COLO668 (cell line): ENCODE measurements around the gene CALN1.
"Not testable (repeated sequence)": the region's sequence is repeated elsewhere in the genome, so short reads cannot be mapped to it uniquely, and the experiment has no call there.

Source experiments
- DNase-seq: peaks from one replicate; lab custom pipeline; 2025; ENCODE audit not compliant: unreplicated experiment; lab: John Stamatoyannopoulos, UW

The CALN1 gene

DNA sequence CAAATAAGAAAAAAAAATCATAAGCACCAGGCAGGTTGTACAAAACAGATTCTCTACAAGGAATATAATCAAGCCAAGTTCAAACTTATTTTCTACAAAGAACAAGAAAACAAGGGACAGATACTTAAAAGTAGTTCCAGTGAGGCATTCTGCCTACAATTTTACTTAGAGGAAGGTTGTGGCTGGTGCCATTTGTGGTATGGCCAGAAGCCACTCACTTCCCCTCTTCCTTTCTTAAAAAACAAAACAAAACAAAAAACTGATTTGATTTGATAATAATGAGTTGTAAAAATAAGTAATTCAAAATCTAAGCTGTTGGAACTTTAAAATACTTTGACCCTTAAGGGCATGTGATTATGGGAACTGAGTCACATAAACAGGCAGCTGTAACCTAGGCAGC, 420.6 kb downstream of the CALN1 start:
- no peak for DNase-seq

DNA sequence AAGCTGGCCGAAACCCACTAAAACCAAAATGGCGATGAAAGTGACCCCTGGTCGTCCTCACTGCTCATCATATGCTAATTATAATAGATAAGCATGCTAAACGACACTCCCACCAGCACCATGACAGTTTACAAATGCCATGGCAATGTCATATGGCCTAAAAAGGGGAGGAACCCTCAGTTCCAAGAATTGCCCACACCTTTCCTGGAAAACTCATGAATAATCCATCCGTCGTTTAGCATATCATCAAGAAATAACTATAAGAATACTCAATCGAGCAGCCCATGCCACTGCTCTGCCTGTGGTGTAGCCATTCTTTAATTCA, 422.0 kb downstream of the CALN1 start:
- DNase-seq: no peak

DNA sequence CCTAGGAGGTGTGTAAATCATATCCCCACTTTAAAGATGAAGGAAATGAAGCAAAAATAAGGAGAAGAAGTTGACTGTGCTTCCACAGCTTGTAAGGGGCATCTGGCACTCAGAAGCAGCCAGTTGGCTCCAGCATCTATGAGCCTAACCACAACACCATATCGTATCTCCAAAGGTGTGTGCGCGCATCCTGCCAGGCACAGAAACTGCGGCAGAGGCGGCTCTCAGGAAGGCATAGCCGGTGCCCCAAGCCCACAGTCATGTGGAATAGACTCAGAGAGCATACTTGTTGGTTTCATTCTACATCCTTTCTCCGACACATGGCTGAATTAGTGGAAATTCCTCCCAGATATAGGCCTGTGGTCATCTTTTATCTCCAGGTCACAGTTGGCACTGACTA, 423.9 kb downstream of the CALN1 start:
- DNase-seq: no peak

DNA sequence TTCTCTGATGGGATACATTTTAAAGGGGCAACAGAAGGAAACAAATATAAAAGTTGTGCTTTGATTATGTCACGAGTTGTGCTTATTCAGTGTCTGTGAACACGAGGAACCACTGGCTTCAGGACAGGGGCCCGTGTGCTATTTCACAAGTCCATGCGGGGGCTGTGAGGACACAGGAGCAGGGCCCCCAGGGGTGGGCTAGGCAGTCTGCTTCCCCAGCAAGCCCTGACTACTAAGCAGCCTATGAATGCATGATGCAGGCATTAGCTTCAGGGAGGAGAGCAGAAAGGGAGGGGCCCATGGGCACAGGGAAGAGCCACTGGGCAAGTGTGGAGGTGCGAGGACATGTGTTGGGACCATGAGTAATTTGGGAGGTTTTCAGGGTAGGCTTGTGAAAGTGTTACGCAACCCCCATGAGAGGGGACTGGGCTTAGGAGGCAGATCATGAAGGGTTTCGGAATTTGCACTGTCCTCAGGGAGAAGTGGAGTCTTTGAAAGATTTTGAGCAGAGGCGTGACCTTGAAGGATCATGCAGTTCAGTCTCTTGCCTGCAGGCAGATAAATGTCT, 424.9 kb downstream of the CALN1 start:
- DNase-seq: no peak

DNA sequence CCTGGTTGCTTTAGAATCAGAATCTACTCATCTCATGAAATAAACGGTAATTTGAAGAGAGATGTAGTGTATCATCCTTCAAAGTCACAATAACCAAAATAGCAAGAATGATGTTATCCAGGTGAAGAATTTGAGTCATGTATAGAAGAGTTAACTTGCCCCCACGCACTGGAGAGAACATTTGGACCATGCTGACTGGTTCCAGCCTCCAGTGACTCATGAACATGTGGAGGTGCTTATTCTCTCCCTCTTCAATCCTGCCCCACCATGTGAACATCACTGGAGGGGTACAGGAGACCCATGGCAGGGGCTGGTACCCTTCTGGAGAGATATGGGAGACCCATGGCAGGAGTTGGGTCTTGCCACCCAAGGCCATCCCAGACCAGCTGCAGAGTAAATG, 427.8 kb downstream of the CALN1 start:
- DNase-seq: no peak

DNA sequence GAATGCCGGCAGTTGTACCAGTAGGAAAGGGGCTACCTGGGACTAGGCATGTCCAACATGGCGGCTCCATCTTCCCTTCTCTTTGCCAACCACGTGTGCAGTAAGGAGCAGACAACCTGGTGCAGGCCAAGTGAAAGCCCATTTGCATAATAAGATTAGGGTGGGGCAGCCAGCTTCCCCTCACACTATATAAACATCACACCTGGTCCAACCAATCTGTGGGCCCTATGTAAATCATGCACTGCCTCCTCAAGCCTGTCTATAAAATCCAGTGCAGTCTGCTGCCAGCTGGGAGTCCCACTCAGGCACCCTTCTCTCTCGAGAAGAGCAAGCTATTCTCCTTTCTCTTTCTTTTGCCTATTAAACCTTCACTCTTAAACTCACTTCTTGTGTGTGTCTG, 429.3 kb downstream of the CALN1 start:
- DNase-seq: no peak

DNA sequence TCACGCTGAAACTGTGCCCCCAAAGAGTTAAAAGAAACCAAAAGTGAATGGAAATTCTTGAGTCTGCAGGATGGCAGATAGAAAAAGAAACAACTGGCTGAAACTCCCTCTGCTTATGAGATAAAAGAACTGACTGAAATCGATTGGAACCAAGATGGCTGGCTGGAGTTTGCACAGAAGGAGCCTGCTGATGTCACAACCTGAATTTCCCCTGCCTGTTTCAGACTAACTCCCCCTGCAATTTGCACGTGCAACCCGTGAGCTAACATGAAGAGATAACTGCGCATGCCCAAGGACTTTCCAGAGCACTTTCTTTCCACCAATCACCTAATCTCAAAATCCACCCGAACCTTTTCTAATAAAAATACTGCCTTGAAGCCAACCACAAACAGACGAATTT, 435.5 kb downstream of the CALN1 start:
- DNase-seq: no peak

DNA sequence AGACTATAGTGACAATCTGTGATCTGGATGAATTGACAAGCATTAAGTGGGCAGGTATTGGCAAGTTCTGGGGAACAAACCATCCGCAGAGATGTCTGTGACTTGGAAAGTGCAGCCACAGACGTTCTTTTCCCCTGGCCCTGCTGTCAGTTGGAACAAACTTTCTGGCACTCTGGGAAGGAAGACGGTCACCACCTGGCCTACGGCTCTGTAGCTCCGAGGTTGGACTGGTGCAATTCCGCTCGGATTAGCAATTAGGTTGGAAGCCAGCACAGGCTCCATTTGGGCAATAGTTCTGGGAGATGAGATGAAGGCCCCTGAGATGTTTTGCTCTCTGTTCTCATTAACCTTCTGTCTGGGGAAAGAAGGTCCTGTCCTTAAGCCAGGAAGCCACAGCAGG, 437.5 kb downstream of the CALN1 start:
- no peak for DNase-seq

DNA sequence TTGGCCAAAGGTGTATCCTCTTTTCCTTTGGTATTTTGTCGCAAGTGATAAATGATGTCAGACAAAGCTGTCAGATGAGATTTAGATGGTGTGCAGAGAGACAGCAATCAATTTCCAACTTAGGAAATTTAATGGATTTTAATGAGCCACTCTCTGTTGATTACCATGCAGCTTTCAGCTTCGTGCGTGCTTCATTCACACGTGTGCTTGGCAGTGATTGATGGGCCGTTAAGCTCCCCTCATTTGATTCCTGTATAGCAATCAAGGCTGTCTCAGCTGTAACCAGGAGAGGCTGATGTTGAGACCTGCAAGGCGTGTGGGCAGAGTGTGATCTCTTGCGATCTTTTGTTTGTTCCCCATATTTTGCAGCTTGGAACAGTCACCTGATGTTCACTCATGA, 439.6 kb downstream of the CALN1 start:
- DNase-seq: no peak

DNA sequence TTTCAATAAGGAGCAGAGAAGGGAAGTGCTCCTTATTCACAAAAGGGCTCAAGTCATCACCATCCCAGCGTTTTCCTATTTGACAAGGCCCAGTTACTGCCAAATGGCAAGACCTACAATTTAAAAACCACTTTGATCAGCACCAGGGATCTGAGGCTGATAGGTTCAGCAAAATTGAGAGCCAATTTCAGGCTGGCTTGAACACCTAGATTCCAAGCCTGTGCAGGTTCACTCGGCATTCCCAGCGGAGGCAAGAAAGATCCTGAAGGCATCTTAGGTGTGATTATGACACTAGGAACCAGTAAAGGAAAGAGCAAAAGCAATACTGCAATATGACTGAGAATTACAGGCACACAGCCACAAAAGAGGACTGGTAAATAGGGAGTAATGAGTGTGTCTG, 441.4 kb downstream of the CALN1 start:
- DNase-seq: no peak

DNA sequence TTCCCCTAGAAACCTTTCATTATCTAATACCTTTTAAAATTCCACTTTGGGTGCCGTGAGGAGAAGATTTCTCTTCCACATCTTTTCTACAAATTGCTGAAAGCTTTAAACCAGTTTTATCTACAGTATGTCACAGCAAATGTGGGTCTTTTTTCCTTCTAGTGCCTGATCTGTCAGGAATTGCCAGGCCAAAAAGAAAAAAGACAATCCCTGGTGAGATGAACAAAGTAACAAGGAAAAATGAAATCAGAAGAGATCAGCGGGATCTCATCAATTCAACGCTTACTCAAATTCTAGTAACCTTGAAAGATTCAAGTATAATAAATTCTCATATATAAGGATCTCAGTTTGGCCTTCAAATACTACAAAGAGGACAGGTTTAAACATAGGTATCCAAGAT, 449.5 kb downstream of the CALN1 start:
- no peak for DNase-seq

DNA sequence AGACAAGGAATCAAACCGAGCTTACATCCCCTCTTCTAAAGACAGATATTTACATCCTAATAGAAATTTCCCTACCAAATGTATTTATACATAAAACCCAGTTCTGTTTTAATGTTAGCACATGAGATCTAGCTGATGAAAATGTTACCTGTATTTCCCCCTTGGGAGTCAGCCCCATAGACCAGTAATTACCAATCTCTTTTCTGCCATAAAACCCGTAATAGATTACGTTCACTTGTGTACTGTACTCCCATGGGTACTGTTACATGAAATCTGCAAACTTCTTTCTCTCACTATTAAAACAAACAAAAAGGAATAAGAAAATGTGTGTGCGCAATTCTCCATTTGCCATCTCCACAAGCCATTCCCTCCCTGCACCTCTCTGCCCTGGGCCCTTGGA, 450.9 kb downstream of the CALN1 start:
- no peak for DNase-seq

DNA sequence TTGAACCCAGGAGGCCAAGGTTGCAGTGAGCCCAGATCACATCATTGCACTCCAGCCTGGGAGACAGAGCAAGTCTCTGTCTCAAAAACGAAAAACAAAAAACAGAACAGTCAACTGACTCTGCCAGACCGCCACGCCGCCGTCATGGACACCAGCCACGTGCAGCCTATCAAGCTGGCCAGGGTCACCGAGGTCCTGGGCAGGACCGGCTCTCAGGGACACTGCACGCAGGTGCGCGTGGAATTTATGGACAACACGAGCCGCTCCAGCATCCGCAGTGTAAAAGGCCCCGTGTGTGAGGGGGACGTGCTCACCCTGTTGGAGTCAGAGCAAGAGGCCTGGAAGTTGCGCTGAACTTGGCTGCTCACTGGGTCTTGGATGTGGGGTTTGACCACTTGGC, 470.0 kb downstream of the CALN1 start:
- no peak for DNase-seq

DNA sequence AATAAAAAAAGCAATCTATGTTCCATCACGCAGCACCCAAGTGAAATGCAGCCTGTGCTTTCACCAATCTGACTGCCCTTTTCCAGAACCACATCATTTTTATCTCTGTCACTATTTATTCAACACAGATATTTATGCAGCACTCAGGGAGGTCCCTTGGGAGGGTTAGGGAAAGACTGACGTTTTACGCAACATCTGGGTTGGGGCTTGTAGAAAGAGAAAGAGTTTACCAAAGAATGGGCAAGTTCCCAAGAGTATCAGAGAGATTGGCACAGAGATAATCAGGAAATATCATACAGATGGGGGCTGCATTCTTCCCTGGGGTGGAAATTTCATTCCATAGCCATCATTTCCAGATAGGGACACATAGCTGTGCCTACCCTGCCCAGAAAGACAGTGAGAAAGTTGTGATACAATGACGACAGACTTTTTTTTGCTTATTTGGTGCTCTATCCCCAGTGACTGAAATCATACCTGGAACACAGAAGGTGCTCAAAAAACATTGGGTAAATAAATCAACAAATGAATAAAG, 474.2 kb downstream of the CALN1 start:
- DNase-seq: no peak

DNA sequence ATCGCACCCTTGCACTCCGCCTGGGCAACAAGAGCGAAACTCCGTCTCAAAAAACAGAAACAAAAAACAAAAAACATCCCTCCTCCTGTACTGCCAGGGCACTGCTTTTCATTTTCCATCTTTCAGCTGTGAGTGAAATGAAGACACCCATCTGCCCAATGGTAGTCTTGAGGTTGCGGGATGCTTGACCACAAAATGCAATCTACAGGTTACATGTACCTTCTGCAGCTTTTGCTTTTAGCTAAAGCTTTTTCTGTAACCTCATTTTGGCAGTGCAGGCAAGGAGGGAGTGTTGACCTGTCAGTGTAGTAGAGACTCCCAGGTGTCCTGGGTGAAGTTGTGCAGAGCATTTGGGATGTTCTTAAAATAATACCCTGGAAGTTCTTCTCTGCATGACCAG, 476.5 kb downstream of the CALN1 start:
- DNase-seq: no peak

DNA sequence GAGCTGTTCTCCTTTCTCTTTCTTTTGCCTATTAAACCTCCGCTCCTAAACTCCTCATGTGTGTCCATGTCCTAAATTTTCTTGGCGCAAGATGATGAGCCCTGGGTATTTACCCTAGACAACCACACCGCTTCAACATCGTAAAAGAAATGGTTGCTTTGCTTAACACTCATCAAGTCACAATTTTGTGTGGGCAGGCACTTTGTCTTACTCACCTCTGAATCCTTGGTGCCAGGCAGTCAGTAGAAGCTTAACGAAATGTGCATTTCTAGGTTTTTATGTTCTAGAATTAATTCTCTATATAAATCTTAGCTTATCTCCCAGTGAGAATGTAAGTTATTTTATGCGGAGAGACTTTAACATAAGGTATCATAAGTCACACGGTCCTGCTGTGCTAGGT, 478.7 kb downstream of the CALN1 start:
- DNase-seq: no peak

DNA sequence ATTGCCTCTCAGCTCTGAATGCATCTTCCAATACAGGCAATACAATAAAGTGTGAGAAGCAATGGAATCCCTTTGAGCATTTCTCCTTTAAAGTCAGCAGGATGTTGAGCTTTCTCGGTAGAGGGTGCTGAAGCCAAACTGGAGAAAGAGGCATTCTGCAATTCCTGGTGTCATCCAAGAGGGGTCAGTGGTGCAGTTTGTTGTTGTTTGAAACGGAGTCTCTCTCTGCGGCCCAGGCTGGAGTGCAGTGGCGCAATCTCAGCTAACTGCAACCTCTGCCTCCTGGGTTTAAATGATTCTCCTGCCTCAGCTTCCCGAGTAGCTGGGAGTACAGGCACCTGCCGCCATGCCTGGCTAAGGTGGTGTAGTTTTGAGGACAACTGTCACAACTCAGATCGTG, 486.5 kb downstream of the CALN1 start:
- no peak for DNase-seq

DNA sequence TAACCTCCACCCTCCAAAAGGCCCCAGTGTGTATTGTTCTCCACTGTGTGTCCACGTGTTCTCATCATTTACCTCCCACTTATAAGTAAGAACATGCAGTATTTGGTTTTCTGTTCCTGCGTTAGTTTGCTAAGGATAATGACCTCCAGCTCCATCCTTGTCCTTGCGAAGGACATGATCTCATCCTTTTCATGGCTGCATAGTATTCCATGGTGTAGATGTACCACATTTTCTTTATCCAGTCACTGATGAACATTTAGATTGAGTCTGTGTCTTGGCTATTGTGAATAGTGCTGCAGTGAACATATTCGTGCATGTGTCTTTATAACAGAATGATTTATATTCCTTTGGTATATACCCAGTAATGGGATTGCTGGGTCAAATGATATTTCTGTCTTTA, 497.9 kb downstream of the CALN1 start:
- DNase-seq: not testable (repeated sequence)

DNA sequence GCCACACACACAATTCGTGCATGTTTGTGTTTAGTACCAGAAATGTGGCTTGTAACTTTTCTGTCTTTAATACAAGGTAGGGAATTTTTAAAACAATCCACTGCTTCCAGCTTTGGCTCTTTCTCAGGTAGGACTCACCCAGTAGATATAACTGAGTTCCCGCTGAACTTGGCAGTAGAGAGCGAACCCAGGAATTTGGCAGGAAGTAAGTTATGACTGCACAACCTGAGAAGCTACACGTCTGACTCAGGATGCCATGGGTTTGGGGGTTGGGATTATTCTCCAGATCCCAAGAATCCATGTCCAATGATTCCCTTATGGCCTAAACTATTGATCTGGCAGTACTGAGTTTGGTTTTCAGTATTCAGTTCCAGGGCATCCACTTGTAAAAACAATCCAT, 499.7 kb downstream of the CALN1 start:
- no peak for DNase-seq

DNA sequence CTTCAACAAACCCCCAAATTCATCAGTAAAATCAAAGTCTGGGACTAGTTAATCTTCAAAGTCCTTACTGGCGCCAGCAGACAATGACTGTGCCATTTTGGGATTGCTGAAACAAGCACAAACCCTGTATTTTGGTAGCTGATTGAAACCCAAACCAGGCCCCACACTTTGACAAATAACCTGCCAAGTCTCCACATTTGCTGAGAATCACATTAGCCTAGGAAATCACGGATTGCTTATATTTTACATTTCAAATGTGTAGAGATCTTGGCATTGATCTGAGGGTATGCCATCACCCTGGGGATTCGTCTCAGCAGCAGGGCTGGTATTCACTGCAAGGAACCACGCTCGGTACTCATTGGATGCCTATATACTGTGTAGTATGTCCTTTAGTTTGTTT, 501.1 kb downstream of the CALN1 start:
- DNase-seq: no peak

DNA sequence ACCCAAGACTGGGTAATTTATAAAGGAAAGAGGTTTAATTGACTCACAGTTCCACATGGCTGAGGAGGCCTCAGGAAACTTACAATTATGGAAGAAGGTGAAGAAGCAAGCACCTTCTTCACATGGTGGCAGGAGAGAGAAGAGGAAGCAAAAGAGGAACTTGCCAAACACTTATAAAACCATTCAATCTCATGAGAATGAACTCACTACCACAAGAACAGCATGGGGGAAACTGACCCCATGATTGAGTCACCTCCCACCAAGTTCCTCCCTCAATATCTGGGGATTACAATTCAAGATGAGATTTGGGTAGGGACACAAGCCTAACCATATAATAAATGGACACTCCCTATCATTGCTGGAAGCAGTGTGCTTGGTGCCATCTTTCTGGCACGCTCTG, 506.3 kb downstream of the CALN1 start:
- no peak for DNase-seq

DNA sequence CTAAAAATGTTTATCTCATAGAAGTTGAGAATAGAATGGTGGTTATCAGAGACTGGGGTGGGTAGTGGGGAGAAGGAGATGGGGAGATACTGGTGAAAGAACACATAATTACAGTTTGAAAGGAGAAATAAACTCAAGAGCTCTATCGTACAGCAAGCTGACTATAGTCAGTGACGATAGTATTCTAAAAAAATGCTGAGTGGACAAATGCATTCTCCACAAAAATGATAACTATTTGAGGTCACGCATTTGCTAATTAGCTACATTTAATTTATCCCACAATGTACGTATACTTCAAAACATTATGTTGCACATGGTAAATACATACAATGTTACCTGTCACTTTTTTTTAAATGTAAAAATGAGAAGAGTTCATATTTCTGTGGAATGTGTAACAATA, 507.7 kb downstream of the CALN1 start:
- no peak for DNase-seq

DNA sequence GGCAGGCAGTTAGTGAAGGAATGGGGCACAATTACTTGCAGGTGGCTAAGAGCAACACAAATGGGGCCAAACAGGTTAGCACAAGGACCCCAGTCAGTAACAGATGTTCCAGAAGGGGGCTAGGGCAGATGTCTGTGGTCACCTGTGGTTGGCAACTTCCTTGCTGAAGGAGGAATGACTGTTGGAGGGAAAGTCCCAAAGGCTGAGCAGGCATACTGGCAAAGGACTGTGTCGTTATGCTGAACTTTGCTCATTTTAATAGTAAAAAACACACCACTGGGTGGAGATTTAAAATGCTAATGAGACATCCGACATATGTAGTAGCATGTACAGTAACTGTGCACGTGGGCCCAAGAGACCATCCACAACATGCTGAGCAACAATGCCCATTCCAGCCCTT, 511.6 kb downstream of the CALN1 start:
- no peak for DNase-seq

DNA sequence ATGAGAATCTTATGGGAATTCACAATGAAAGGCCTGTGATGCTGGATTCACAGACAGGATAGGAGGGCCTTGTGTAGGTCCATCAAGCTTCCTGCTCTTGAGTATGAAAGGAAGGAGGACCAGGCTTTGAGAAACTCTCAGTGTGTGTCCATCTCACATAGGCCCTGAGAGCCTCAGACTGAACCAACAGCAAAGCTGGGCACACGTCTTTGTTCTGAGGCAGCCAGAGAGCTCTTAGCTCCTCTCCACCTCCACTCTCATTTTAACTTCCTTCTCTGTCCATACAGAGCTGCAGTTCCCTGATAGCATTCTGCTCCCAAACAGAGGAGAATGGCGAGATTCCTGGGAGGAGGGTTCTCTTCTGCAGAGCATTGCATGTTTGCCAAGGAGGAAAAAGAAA, 515.6 kb downstream of the CALN1 start:
- no peak for DNase-seq
